HepG2 (cell line): ENCODE data around the gene CKLF. TPM values are rescaled to one million over a fixed set of nuclear protein-coding genes. Genes with fewer than 3 reads are reported as not detected.
A peak's percentile ranks its signal among the peaks of the same experiment; 100 is the strongest.

Source experiments
- DMAP1 ChIP-seq: IDR thresholded peaks from 2 replicates; pipeline ENCODE4 v1.6.1; 2016
- HOXA9 ChIP-seq: sonication (generic); formaldehyde crosslinking; IDR thresholded peaks from 2 replicates; pipeline ENCODE4 v1.8.1; 2022; ENCODE audit warnings: missing genetic modification reagents, mild to moderate bottlenecking, moderate library complexity, borderline replicate concordance
- KAT2B ChIP-seq: fragments of 150-350 bp; IDR thresholded peaks from 2 replicates; pipeline ENCODE4 v1.6.1; 2014; ENCODE audit warnings: low read depth, low read length, borderline replicate concordance
- KDM4B ChIP-seq: sonication (generic); formaldehyde crosslinking; IDR thresholded peaks from 2 replicates; pipeline ENCODE4 v1.4.0; 2020; ENCODE audit warnings: missing genetic modification reagents
- RORA ChIP-seq: sonication (generic); formaldehyde crosslinking; IDR thresholded peaks from 2 replicates; pipeline ENCODE4 v1.5.0; 2020; ENCODE audit warnings: mild to moderate bottlenecking, missing genetic modification reagents, moderate library complexity
- SAFB2 ChIP-seq: sonication (generic); formaldehyde crosslinking; IDR thresholded peaks from 2 replicates; pipeline ENCODE4 v1.5.1; 2020; ENCODE audit warnings: missing genetic modification reagents, low read depth, mild to moderate bottlenecking, borderline replicate concordance
- SMAD3 ChIP-seq: sonication (generic); formaldehyde crosslinking; IDR thresholded peaks from 2 replicates; pipeline ENCODE4 v1.4.0; 2020; ENCODE audit warnings: missing genetic modification reagents
- TBL1XR1 ChIP-seq: fragments of 150-350 bp; IDR thresholded peaks from 2 replicates; pipeline ENCODE4 v1.6.1; 2014; ENCODE audit warnings: borderline replicate concordance, low read length; ENCODE audit not compliant: partially characterized antibody
- U2AF1 ChIP-seq: fragments of 200-400 bp; formaldehyde crosslinking; optimal IDR thresholded peaks from 2 replicates; pipeline ENCODE3; 2017; ENCODE audit warnings: mild to moderate bottlenecking, low read depth, low read length
- ZFP36L2 ChIP-seq: sonication (generic); formaldehyde crosslinking; IDR thresholded peaks from 2 replicates; pipeline ENCODE4 v1.4.0; 2020; ENCODE audit warnings: missing genetic modification reagents
- ZNF3 ChIP-seq: IDR thresholded peaks from 2 replicates; pipeline ENCODE4 v1.7.0; 2017; ENCODE audit warnings: inconsistent platforms
- ZNF451 ChIP-seq: sonication (generic); formaldehyde crosslinking; IDR thresholded peaks from 2 replicates; pipeline ENCODE4 v1.5.0; 2020; ENCODE audit warnings: mild to moderate bottlenecking, missing genetic modification reagents
- ZNF614 ChIP-seq: IDR thresholded peaks from 2 replicates; pipeline ENCODE4 v1.6.1; 2018; ENCODE audit warnings: missing biosample characterization, missing genetic modification reagents, inconsistent platforms, borderline replicate concordance
- ZNF678 ChIP-seq: sonication (generic); formaldehyde crosslinking; IDR thresholded peaks from 2 replicates; pipeline ENCODE4 v1.4.0; 2020; ENCODE audit warnings: mild to moderate bottlenecking, missing genetic modification reagents
- ZNF775 ChIP-seq: sonication (generic); formaldehyde crosslinking; IDR thresholded peaks from 2 replicates; pipeline ENCODE4 v1.4.0; 2020; ENCODE audit warnings: missing genetic modification reagents, mild to moderate bottlenecking, moderate library complexity, borderline replicate concordance
- polyA plus RNA-seq, 8 experiments: library from polyadenylated mRNA; depleted of rRNA in 3 of 8; stranded (reverse) in 7 of 8; unstranded in 1 of 8; fragments of >200 nt; fragmentation: Illumina TruSeq in 4 of 8; extraction: Trizol in 4 of 8; gene quantifications; 2 replicates each; pipeline versions ENCODE4 v1.2.1 to v1.2.3, GENCODE V29; 2011 to 2016; ENCODE audit warnings: low read depth in 4 of 8, missing spikeins in 1 of 8, mixed read lengths in 1 of 8; ENCODE audit not compliant: insufficient read depth in 1 of 8
- total RNA-seq, 5 experiments: library from RNA; depleted of rRNA; stranded (reverse); fragments of >200 nt; fragmentation: Illumina TruSeq; extraction: Trizol; gene quantifications; 2 replicates each; pipeline ENCODE4 v1.2.3, GENCODE V29; 2016; ENCODE audit warnings: low read depth in 1 of 5
- TF ChIP-seq, protein P1 (sequence below), 2 experiments: fragments of 450-650 bp in 1 of 2; sonication (generic) in 1 of 2; formaldehyde crosslinking in 1 of 2; IDR thresholded peaks; 2 replicates each; pipeline versions ENCODE4 v1.6.1 to v1.8.0; 2016 to 2022; ENCODE audit warnings: antibody characterized with exemption in 1 of 2, mild to moderate bottlenecking in 1 of 2, missing genetic modification reagents in 1 of 2
- TF ChIP-seq, protein P2 (sequence below): sonication (generic); formaldehyde crosslinking; IDR thresholded peaks from 2 replicates; pipeline ENCODE4 v1.4.0; 2020; ENCODE audit warnings: missing genetic modification reagents, low read depth, mild to moderate bottlenecking, borderline replicate concordance

Gene CKLF
- total and polyA plus RNA-seq, 2 of the 13 experiments (the other 11 are each of a cell fraction or from before 2014, with no cell fraction given) = 120 to 167 TPM

DNA sequence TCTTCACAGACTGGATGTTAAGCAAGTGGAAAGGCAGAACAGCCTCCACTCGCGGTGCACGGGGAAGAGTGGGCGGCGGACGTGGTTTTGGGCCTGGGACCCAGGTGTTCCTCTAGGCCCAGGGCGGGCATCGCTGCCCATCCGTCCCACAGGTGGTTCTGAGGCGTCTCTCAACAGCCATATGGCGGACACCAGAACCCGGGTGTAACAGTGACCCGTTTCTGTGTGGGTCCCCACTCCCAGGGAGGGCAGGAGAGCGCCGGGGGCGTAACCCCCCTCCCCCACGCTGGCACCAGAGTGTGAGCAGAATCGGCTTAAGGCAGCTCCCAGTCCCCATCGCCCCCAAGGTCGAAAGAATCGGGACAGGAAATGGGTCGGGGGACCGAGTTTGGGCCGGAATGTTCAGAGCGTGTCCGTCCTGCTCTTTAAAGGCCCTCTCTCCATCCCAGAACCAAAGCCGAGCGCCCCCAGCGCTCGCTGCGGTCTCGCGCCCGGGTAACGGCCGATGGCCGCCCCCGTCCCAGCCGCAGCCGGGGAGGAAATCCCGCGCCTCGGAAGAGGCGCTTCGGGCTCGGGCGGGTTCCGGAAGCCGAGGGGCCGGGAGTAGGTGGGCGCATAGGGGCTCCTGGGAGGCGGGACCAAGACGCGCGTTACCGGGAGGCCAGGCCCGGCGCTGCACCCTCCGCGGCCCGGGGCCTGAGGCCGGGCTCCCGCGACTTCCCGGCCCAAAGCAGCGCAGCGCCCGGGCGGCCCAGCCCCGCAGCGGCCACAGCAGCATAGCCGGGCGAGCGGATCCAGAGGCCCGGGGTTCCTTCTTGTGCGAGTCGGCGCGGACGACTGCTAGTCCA, 2.9 kb upstream of the CKLF start, which contains the start of gene TK2 (continued):
- TF ChIP-seq, protein P1, sequence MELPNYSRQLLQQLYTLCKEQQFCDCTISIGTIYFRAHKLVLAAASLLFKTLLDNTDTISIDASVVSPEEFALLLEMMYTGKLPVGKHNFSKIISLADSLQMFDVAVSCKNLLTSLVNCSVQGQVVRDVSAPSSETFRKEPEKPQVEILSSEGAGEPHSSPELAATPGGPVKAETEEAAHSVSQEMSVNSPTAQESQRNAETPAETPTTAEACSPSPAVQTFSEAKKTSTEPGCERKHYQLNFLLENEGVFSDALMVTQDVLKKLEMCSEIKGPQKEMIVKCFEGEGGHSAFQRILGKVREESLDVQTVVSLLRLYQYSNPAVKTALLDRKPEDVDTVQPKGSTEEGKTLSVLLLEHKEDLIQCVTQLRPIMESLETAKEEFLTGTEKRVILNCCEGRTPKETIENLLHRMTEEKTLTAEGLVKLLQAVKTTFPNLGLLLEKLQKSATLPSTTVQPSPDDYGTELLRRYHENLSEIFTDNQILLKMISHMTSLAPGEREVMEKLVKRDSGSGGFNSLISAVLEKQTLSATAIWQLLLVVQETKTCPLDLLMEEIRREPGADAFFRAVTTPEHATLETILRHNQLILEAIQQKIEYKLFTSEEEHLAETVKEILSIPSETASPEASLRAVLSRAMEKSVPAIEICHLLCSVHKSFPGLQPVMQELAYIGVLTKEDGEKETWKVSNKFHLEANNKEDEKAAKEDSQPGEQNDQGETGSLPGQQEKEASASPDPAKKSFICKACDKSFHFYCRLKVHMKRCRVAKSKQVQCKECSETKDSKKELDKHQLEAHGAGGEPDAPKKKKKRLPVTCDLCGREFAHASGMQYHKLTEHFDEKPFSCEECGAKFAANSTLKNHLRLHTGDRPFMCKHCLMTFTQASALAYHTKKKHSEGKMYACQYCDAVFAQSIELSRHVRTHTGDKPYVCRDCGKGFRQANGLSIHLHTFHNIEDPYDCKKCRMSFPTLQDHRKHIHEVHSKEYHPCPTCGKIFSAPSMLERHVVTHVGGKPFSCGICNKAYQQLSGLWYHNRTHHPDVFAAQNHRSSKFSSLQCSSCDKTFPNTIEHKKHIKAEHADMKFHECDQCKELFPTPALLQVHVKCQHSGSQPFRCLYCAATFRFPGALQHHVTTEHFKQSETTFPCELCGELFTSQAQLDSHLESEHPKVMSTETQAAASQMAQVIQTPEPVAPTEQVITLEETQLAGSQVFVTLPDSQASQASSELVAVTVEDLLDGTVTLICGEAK (IDR thresholded peaks at IDR 0.05) = no peak
- TF ChIP-seq, protein P1 (CRISPR knock-in tag; IDR thresholded peaks at IDR 0.05) = no peak
- TF ChIP-seq KDM4B (CRISPR knock-in tag) (no peak), ZNF775 (CRISPR knock-in tag) (no peak), KAT2B (no peak), HOXA9 (no peak), ZFP36L2 (peak; percentile 14; the same call in 1 of the 2 replicates), RORA (CRISPR knock-in tag) (0 out of 2 replicates have a peak, but pooled peaks have one; percentile 69), ZNF451 (CRISPR knock-in tag) (peak; percentile 96), U2AF1 (peak; percentile 21), ZNF678 (no peak), ZNF3 (no peak), TBL1XR1 (peak; percentile 23), SAFB2 (CRISPR knock-in tag) (peak; percentile 84), DMAP1 (CRISPR knock-in tag) (peak; percentile 84; the same call in 1 of the 2 replicates), ZNF614 (0 out of 2 replicates have a peak, but pooled peaks have one; percentile 41), SMAD3 (CRISPR knock-in tag) (no peak)
- TF ChIP-seq, protein P2, sequence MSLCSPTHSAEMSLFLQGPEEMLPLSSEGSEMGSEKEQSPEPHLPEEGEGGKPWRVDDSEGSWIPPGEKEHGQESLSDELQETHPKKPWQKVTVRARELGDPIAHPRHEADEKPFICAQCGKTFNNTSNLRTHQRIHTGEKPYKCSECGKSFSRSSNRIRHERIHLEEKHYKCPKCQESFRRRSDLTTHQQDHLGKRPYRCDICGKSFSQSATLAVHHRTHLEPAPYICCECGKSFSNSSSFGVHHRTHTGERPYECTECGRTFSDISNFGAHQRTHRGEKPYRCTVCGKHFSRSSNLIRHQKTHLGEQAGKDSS = peak; percentile 15; the same call in 1 of the 2 replicates
